H9 (cell line): ENCODE data around the gene WNT9A. TPM values are rescaled to one million over a fixed set of nuclear protein-coding genes. Genes with fewer than 3 reads are reported as not detected.

Experiments used
- DNase-seq: peaks from one replicate; pipeline ENCODE4 v3.0.0-alpha.2; 2017
- H2AFZ ChIP-seq: one replicate; pipeline ENCODE4 v1.6.1; 2013; ENCODE audit warnings: mild to moderate bottlenecking, low read length, control low read depth, moderate library complexity
- H2AK5ac ChIP-seq: 2 replicates; pipeline ENCODE4 v1.6.1; 2013; ENCODE audit warnings: low read length, control low read depth, mixed read lengths; ENCODE audit not compliant: insufficient read length
- H2BK120ac ChIP-seq: one replicate; pipeline ENCODE4 v1.6.1; 2013; ENCODE audit warnings: low read depth, mild to moderate bottlenecking, low read length, control low read depth, inconsistent platforms; ENCODE audit not compliant: poor library complexity, severe bottlenecking
- H2BK12ac ChIP-seq: 2 replicates; pipeline ENCODE4 v1.6.1; 2013; ENCODE audit warnings: low read length, control low read depth, mixed read lengths, low read depth; ENCODE audit not compliant: insufficient read length
- H2BK15ac ChIP-seq: 2 replicates; pipeline ENCODE4 v1.6.1; 2013; ENCODE audit warnings: low read depth, low read length, control low read depth
- H2BK20ac ChIP-seq: one replicate; pipeline ENCODE4 v1.6.1; 2013; ENCODE audit warnings: low read depth, mild to moderate bottlenecking, low read length, control low read depth, inconsistent platforms; ENCODE audit not compliant: poor library complexity, severe bottlenecking
- H2BK5ac ChIP-seq: 2 replicates; pipeline ENCODE4 v1.6.1; 2013; ENCODE audit warnings: low read length, control low read depth, mixed read lengths; ENCODE audit not compliant: insufficient read length
- H3K14ac ChIP-seq: 2 replicates; pipeline ENCODE4 v1.6.1; 2013; ENCODE audit warnings: low read length, control low read depth; ENCODE audit not compliant: insufficient read depth
- H3K18ac ChIP-seq: 2 replicates; pipeline ENCODE4 v1.6.1; 2013; ENCODE audit warnings: low read depth, mild to moderate bottlenecking, mixed read lengths, low read length, control low read depth; ENCODE audit not compliant: insufficient read length
- H3K23ac ChIP-seq: 2 replicates; pipeline ENCODE4 v1.6.1; 2013; ENCODE audit warnings: low read length, control low read depth, mixed read lengths, low read depth; ENCODE audit not compliant: insufficient read length
- H3K23me2 ChIP-seq: 2 replicates; pipeline ENCODE4 v1.6.1; 2013; ENCODE audit warnings: low read depth, mild to moderate bottlenecking, mixed read lengths, low read length, control low read depth; ENCODE audit not compliant: insufficient read length, poor library complexity, severe bottlenecking
- H3K27ac ChIP-seq: 2 replicates; pipeline ENCODE4 v1.5.1; 2013; ENCODE audit warnings: low read length, control low read depth, mixed read lengths, low read depth; ENCODE audit not compliant: insufficient read length
- H3K27me3 ChIP-seq: 2 replicates; pipeline ENCODE4 v1.6.1; 2013; ENCODE audit warnings: low read length, control low read depth, inconsistent platforms; ENCODE audit not compliant: insufficient read depth
- H3K4ac ChIP-seq: 2 replicates; pipeline ENCODE4 v1.6.1; 2013; ENCODE audit warnings: low read depth, mild to moderate bottlenecking, control low read depth, inconsistent platforms, low read length, moderate library complexity
- H3K4me1 ChIP-seq: 2 replicates; pipeline ENCODE4 v1.6.1; 2013; ENCODE audit warnings: low read length, control low read depth, inconsistent platforms; ENCODE audit not compliant: insufficient read depth
- H3K4me2 ChIP-seq: 2 replicates; pipeline ENCODE4 v1.6.1; 2013; ENCODE audit warnings: low read length, control low read depth, mixed read lengths; ENCODE audit not compliant: insufficient read length, insufficient read depth
- H3K56ac ChIP-seq: 2 replicates; pipeline ENCODE4 v1.6.1; 2013; ENCODE audit warnings: low read depth, mild to moderate bottlenecking, mixed read lengths, low read length, control low read depth; ENCODE audit not compliant: insufficient read length
- H3K79me1 ChIP-seq: 2 replicates; pipeline ENCODE4 v1.6.1; 2013; ENCODE audit warnings: low read depth, mild to moderate bottlenecking, moderate library complexity, low read length, control low read depth, inconsistent platforms; ENCODE audit not compliant: insufficient read depth, poor library complexity, severe bottlenecking
- H3K79me2 ChIP-seq: 2 replicates; pipeline ENCODE4 v1.6.1; 2013; ENCODE audit warnings: low read length, control low read depth, inconsistent platforms; ENCODE audit not compliant: insufficient read depth
- H3K9ac ChIP-seq: 2 replicates; pipeline ENCODE4 v1.6.1; 2013; ENCODE audit warnings: low read length, control low read depth, mixed read lengths; ENCODE audit not compliant: insufficient read length; ENCODE audit errors: extremely low read depth
- H3K9me3 ChIP-seq: one replicate; pipeline ENCODE4 v1.6.1; 2013; ENCODE audit warnings: low read depth, low read length, inconsistent platforms; ENCODE audit not compliant: control insufficient read depth
- H3T11ph ChIP-seq: one replicate; pipeline ENCODE4 v1.6.1; 2013; ENCODE audit warnings: mild to moderate bottlenecking, low read length, control low read depth, inconsistent platforms
- H4K20me1 ChIP-seq: one replicate; pipeline ENCODE4 v1.6.1; 2013; ENCODE audit not compliant: control insufficient read depth, insufficient read length, insufficient read depth
- H4K5ac ChIP-seq: 2 replicates; pipeline ENCODE4 v1.6.1; 2013; ENCODE audit warnings: low read depth, mild to moderate bottlenecking, mixed read lengths, low read length, control low read depth; ENCODE audit not compliant: insufficient read length
- H4K8ac ChIP-seq: replicated peaks from 2 replicates; pipeline ENCODE4 v1.6.1; 2013; ENCODE audit warnings: low read length, control low read depth, mixed read lengths, low read depth; ENCODE audit not compliant: insufficient read length
- H4K91ac ChIP-seq: 2 replicates; pipeline ENCODE4 v1.6.1; 2013; ENCODE audit warnings: low read depth, mild to moderate bottlenecking, moderate library complexity, mixed read lengths, low read length, control low read depth; ENCODE audit not compliant: insufficient read length
- H3K27ac Mint-ChIP-seq, 3 experiments: 2 replicates in 2 of 3; 3 replicates in 1 of 3; pipeline ENCODE4 v1.8.0; 2020 to 2021; ENCODE audit warnings: mixed read lengths in 3 of 3, mild to moderate bottlenecking in 1 of 3, moderate library complexity in 1 of 3
- H3K27me3 Mint-ChIP-seq: 2 replicates; pipeline ENCODE4 v1.8.0; 2021; ENCODE audit warnings: low read depth, mild to moderate bottlenecking, moderate library complexity, mixed read lengths
- H3K36me3 Mint-ChIP-seq, 3 experiments: 2 replicates in 2 of 3; 3 replicates in 1 of 3; pipeline ENCODE4 v1.8.0; 2020 to 2021; ENCODE audit warnings: low read depth in 3 of 3, mixed read lengths in 3 of 3; ENCODE audit not compliant: insufficient read depth in 1 of 3
- H3K4me1 Mint-ChIP-seq, 2 experiments: 2 replicates each; pipeline ENCODE4 v1.8.0; 2020; ENCODE audit warnings: mixed read lengths in 2 of 2
- H3K4me3 Mint-ChIP-seq, 2 experiments: 2 replicates in 1 of 2; 3 replicates in 1 of 2; pipeline ENCODE4 v1.8.0; 2020 to 2021; ENCODE audit warnings: mild to moderate bottlenecking in 2 of 2, mixed read lengths in 2 of 2, moderate library complexity in 1 of 2
- H3K9me3 Mint-ChIP-seq, 2 experiments: 2 replicates in 1 of 2; 3 replicates in 1 of 2; pipeline ENCODE4 v1.8.0; 2020; ENCODE audit warnings: mild to moderate bottlenecking in 2 of 2, mixed read lengths in 2 of 2, moderate library complexity in 1 of 2
- CTCF ChIP-seq: fragments of 200-600 bp; sonication (generic); conservative IDR thresholded peaks from 3 replicates; pipeline ENCODE4 v1.8.0; 2021; ENCODE audit warnings: antibody characterized with exemption, mild to moderate bottlenecking
- WGBS: extraction: QIAGEN DNeasy Blood & Tissue Kit; methylation state at CpG from one replicate; pipeline ENCODE4 v1.1.7; 2013; ENCODE audit warnings: missing lambda C conversion rate, low lambda C conversion rate, mixed read lengths; ENCODE audit not compliant: insufficient read length; ENCODE audit errors: extremely low coverage; 5-methylcytosine and 5-hydroxymethylcytosine counted together
- total RNA-seq: library from RNA; stranded (reverse); gene quantifications from 2 replicates; pipeline ENCODE4 v1.2.1, GENCODE V29; 2021

WNT9A gene
- total RNA-seq, 1 experiment from 2014 or later, result 0.77 TPM

DNA sequence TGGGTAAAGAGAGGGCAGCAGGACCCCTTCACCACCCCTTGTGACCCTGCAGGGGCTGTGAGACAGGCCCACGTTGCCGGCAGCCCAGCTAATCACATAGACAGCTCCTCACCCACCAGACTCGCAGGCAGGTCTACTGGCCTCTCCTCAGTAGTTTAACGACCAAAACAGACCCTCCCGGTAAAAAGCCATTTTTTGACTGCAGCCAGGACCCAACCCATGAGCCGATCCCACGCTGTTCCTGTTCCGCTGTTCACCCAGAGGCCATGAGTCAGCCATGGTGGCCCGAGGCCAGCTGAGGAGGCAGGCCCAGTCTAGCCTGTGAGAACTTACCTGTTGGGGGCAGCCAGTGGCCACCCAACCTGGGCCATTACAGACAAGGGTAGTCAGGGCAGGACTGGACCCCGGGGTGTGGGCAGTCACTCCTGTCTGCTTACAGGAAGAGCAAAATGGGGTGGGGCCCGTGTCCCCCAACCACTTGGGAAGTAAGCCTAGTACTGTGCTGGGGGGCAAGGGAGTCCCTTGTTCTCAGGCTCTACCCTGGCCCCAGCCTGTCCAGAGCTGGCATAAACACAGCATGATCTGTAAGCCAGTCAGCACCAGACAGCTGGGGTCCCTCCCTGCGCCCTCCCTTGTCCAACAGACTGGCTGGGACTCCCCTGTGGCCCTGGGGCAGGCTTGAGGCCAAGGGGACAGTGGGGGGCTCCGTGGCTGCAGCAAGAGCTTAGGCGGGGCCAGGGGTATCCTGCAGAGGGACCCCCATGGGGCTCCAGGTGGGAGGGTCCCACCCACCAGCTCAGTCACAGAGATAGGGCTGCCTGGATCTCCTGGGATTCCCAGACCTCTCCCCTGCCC, 61.9 kb downstream of the WNT9A start:
- Mint-ChIP-seq H3K27ac (no peak overlapping the region; a peak in 1 of 7 replicates), H3K27me3 (peaks cover 6% of the 10 kb centered on the region), H3K36me3 (no peaks in the 10 kb centered on the region; a peak in 2 of 7 replicates), H3K9me3 (no peaks in the 10 kb centered on the region), H3K4me1 (peaks cover 3 to 13% of the 10 kb centered on the region in 2 experiments), H3K4me3 (no peak overlapping the region)
- no peaks in the 10 kb centered on the region for H3K79me2 ChIP-seq
- no peaks in the 10 kb centered on the region for H3K79me1 ChIP-seq
- no peak overlapping the region for H2BK120ac ChIP-seq
- H3K4me2 ChIP-seq, result no peak overlapping the region
- no peak overlapping the region for H2BK20ac ChIP-seq
- no peak overlapping the region for H2AFZ ChIP-seq
- no peak overlapping the region for H4K5ac ChIP-seq
- H2AK5ac ChIP-seq, result no peak overlapping the region
- no peak overlapping the region for H2BK5ac ChIP-seq
- H3K4ac ChIP-seq, result no peak overlapping the region
- no peak overlapping the region for H3K23ac ChIP-seq
- no peak overlapping the region for H3K56ac ChIP-seq
- no peak overlapping the region for H2BK12ac ChIP-seq
- DNase-seq, result peak; percentile 36
- H3K27me3 ChIP-seq, result no peaks in the 10 kb centered on the region
- TF ChIP-seq CTCF, result no peak
- H4K91ac ChIP-seq, result no peak overlapping the region
- H3K14ac ChIP-seq, result no peak overlapping the region; the same call in 1 of the 2 replicates
- H3K9me3 ChIP-seq, result no peaks in the 10 kb centered on the region
- no peaks in the 10 kb centered on the region for H4K20me1 ChIP-seq
- no peak overlapping the region for H2BK15ac ChIP-seq
- H3K9ac ChIP-seq, result no peak overlapping the region
- no peaks in the 10 kb centered on the region for H3K23me2 ChIP-seq
- WGBS, result no CpG with 5 or more reads among the region's 14 CpGs
- no peak overlapping the region for H4K8ac ChIP-seq
- H3K18ac ChIP-seq, result no peak overlapping the region
- H3K4me1 ChIP-seq, result no peaks in the 10 kb centered on the region
- H3K27ac ChIP-seq, result no peak overlapping the region
- no peak overlapping the region for H3T11ph ChIP-seq
